Subcutaneous adipose tissue (tissue), 4 donors: ENCODE results near the gene ABCD2. TPM values are rescaled to one million over a fixed set of nuclear protein-coding genes. Genes with fewer than 3 reads are reported as not detected.

Experiments used
- CTCF ChIP-seq: fragments of 450-650 bp; IDR thresholded peaks from one replicate; pipeline ENCODE4 v1.5.1; 2016; ENCODE audit warnings: low read depth, mild to moderate bottlenecking, control low read depth, antibody characterized with exemption, moderate library complexity
- total RNA-seq, 4 donors: library from RNA; depleted of rRNA; stranded (reverse); fragments of >200 nt; gene quantifications; one replicate each; pipeline ENCODE4 v1.1.0, GENCODE V29; 2016

The ABCD2 gene
- total RNA-seq, 4 donors from 2014 or later = 14.1 to 48.0 (median 31.9) TPM

GRCh38 chr12:39574785-39575497 lies 44.7 kb downstream of the ABCD2 start:
- no peak for TF ChIP-seq CTCF

GRCh38 chr12:39574378-39574777 lies 45.2 kb downstream of the ABCD2 start:
- TF ChIP-seq CTCF = no peak

GRCh38 chr12:39573971-39574370 lies 45.6 kb downstream of the ABCD2 start:
- TF ChIP-seq CTCF = no peak

- TF ChIP-seq CTCF = no peak
These were observed 47.1 kb downstream of the ABCD2 start for GRCh38 chr12:39572551-39572950.

- no peak for TF ChIP-seq CTCF
These were observed 48.3 kb downstream of the ABCD2 start for GRCh38 chr12:39571351-39571750.

- no peak for TF ChIP-seq CTCF
These were observed 66.1 kb downstream of the ABCD2 start for GRCh38 chr12:39553476-39553875.

- TF ChIP-seq CTCF = no peak
These were observed 78.1 kb downstream of the ABCD2 start for GRCh38 chr12:39541471-39541870.
